ENCODE data around the gene LEFTY2. TPM values are rescaled to one million over a fixed set of nuclear protein-coding genes. Genes with fewer than 3 reads are reported as not detected.
A peak's percentile ranks its signal among the peaks of the same experiment; 100 is the strongest.

The LEFTY2 gene
- total RNA-seq, 1 experiment from 2014 or later: not detected

- intact Hi-C loops (cut with micrococcal nuclease): no loop called here
- Mint-ChIP-seq H3K27ac (ENCODE audit: low read depth, unreplicated experiment) (peak overlapping the region; percentile 78), H3K36me3 (ENCODE audit: insufficient read depth, unreplicated experiment) (no peaks in the 10 kb centered on the region), H3K27me3 (ENCODE audit: insufficient read depth, unreplicated experiment) (no peaks in the 10 kb centered on the region), H3K9me3 (ENCODE audit: unreplicated experiment) (no peaks in the 10 kb centered on the region), H3K4me3 (ENCODE audit: unreplicated experiment) (no peak overlapping the region), H3K4me1 (ENCODE audit: insufficient read depth, unreplicated experiment) (peaks cover 17% of the 10 kb centered on the region)
- POLR2A ChIA-PET: interaction anchor here (0.6 to 2.9 kb wide), 12 partner anchors 8 to 118 kb away, joined by 3 to 30 read pairs (median 8); partner anchors contain the start of genes LEFTY1, PYCR2, SRP9 and TMEM63A
- no peak for DNase-seq (ENCODE audit: unreplicated experiment)
- TF ChIP-seq CTCF (IDR thresholded peaks at IDR 0.05; ENCODE audit: unreplicated experiment): no peak
- BruUV-seq (replicated peaks): no TSS peak
- CTCF ChIA-PET: interaction anchor here (1.1 to 2.7 kb wide), 3 partner anchors 14 to 25 kb away, joined by 3 to 14 read pairs (median 4); partner anchors contain the start of gene TMEM63A
These were observed 44.5 kb downstream of the LEFTY2 start for GRCh38 chr1:225896494-225896893.

- H3K27ac Mint-ChIP-seq (ENCODE audit: low read depth, unreplicated experiment): no peak overlapping the region
These were observed 48.7 kb downstream of the LEFTY2 start for GRCh38 chr1:225892307-225892706.

DNA sequence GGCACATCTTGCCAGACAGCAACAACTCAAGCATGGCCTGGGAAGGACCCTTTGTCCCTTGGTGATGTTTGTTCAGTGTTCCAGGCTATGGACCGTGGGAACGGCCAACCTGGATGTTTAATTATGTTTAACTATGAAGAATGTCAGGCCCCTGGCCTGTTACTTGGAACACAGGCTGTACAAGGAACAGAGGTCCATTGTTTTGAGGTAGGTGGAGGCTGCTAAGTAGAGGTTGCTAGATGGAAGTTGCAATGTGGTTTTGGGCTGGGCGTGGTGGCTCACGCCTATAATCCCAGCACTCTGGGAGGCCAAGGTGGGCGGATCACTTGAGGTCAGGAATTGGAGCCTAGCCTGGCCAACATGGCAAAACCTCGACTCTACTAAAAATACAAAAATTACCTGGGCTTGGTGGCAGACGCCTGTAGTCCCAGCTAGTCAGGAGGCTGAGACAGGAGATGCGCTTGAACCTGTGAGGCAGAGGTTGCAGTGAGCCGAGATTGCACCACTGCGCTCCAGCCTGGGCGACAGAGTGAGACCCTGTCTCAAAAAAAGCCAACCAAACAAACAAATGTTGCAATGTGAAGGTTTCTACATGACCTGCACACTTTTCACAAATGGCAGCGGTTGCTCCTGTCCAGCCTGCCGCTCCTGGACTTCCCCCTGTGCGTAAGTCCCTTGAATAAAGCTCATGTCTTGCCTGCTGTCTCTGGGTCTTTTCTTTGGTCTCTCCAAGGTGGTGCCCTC lies 49.6 kb downstream of the LEFTY2 start:
- H3K27ac Mint-ChIP-seq (ENCODE audit: low read depth, unreplicated experiment): no peak overlapping the region
- intact Hi-C loops (cut with micrococcal nuclease): no loop called here
- H3K4me1 Mint-ChIP-seq (ENCODE audit: insufficient read depth, unreplicated experiment): peaks cover 6% of the 10 kb centered on the region

More at GRCh38 chr1:225892307-225892706, 48.7 kb downstream of the LEFTY2 start:
- intact Hi-C loops (cut with micrococcal nuclease): no loop called here
- ChIA-PET CTCF (interaction anchor here (0.6 kb wide), 1 partner anchor 47 kb away, joined by 3 read pairs; no protein-coding TSS in a partner anchor), POLR2A (interaction anchor here (2.0 kb wide), 1 partner anchor 10 kb away, joined by 10 read pairs; the partner anchor contains the start of gene TMEM63A)
- DNase-seq (ENCODE audit: unreplicated experiment): no peak
- no peaks in the 10 kb centered on the region for H3K27me3 Mint-ChIP-seq (ENCODE audit: insufficient read depth, unreplicated experiment)
- TF ChIP-seq CTCF (IDR thresholded peaks at IDR 0.05; ENCODE audit: unreplicated experiment): no peak
- no peak overlapping the region for H3K4me3 Mint-ChIP-seq (ENCODE audit: unreplicated experiment)
- no peaks in the 10 kb centered on the region for H3K36me3 Mint-ChIP-seq (ENCODE audit: insufficient read depth, unreplicated experiment)
- no peaks in the 10 kb centered on the region for H3K9me3 Mint-ChIP-seq (ENCODE audit: unreplicated experiment)
- peaks cover 15% of the 10 kb centered on the region for H3K4me1 Mint-ChIP-seq (ENCODE audit: insufficient read depth, unreplicated experiment)
- BruUV-seq (replicated peaks): no TSS peak

More for the DNA sequence above, 49.6 kb downstream of the LEFTY2 start:
- POLR2A ChIA-PET: interaction anchor here (0.9 to 2.0 kb wide), 3 partner anchors 9 to 114 kb away, joined by 3 to 10 read pairs (median 3); partner anchors contain the start of genes SRP9 and TMEM63A
- no peaks in the 10 kb centered on the region for H3K27me3 Mint-ChIP-seq (ENCODE audit: insufficient read depth, unreplicated experiment)
- no TSS peak for BruUV-seq (replicated peaks)
- no peaks in the 10 kb centered on the region for H3K9me3 Mint-ChIP-seq (ENCODE audit: unreplicated experiment)
- H3K36me3 Mint-ChIP-seq (ENCODE audit: insufficient read depth, unreplicated experiment): no peaks in the 10 kb centered on the region
- no peak for DNase-seq (ENCODE audit: unreplicated experiment)
- CTCF ChIA-PET: interaction anchor here (0.6 kb wide), 3 partner anchors 45 to 100 kb away, joined by 3 read pairs; no protein-coding TSS in a partner anchor
- no peak for TF ChIP-seq CTCF (IDR thresholded peaks at IDR 0.05; ENCODE audit: unreplicated experiment)
- H3K4me3 Mint-ChIP-seq (ENCODE audit: unreplicated experiment): no peak overlapping the region

All from MCF 10A (cell line).